Mammary epithelial cell (primary cell): ENCODE measurements around the gene PVR.

Experiments used
- CTCF ChIP-seq, 2 donors: IDR thresholded peaks in 1 of 2; conservative IDR thresholded peaks in 1 of 2; 2 replicates each; pipeline ENCODE4 v1.5.1; 2011 to 2012; ENCODE audit warnings: inconsistent platforms in 2 of 2, low read length in 2 of 2, mild to moderate bottlenecking in 2 of 2, control low read depth in 1 of 2, low read depth in 1 of 2; ENCODE audit not compliant: insufficient read depth in 1 of 2; ENCODE audit errors: extremely low read depth in 1 of 2
- EZH2 ChIP-seq: IDR thresholded peaks from 2 replicates; pipeline ENCODE4 v1.6.1; 2012; ENCODE audit warnings: low read length, inconsistent platforms, borderline replicate concordance

- no peak for TF ChIP-seq CTCF (conservative IDR thresholded peaks at IDR 0.05 in 1 of 2, IDR thresholded peaks at IDR 0.05 in 1 of 2; ENCODE audit: extremely low read depth in 1 of 2, insufficient read depth in 1 of 2, low read depth in 1 of 2, low read length in 2 of 2)
- TF ChIP-seq EZH2, result no peak
These were observed 7.9 kb upstream of the PVR start for GRCh38 chr19:44635581-44636438.
